Activated CD4-positive, alpha-beta T cell treated with anti-CD3 and anti-CD28 coated beads, Interleukin-10, Interleukin-2, amounts not matched to agents 100 ng/mL and 50 ng/mL, durations not matched to agents 16 hours and 8 hours (primary cell): ENCODE data around the gene DYNLL2.
"Not testable (repeated sequence)": the region's sequence is repeated elsewhere in the genome, so short reads cannot be mapped to it uniquely, and the experiment has no call there.

Experiments
- DNase-seq: peaks from one replicate; pipeline ENCODE4 v3.0.0-alpha.2; 2020

The DYNLL2 gene

DNA sequence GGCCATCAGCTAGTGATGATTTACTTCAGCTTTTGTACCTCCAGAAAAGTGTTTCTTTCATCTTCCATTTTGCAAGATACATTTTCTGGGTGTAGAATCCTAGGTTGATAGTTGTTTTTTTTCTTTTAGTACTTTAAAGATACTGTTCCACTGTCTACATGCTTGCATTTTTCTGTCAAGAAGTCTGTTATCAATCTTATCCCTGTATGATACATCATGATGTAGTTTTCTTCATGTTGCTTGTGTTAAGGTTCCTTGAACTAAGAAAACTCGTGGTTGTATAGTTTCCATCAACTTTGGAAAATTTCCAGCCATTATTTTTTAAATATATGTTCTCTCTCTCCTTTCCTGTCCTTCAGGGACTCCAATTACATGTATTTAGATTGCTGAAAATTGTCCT, 24.1 kb downstream of the DYNLL2 start:
- no peak for DNase-seq

DNA sequence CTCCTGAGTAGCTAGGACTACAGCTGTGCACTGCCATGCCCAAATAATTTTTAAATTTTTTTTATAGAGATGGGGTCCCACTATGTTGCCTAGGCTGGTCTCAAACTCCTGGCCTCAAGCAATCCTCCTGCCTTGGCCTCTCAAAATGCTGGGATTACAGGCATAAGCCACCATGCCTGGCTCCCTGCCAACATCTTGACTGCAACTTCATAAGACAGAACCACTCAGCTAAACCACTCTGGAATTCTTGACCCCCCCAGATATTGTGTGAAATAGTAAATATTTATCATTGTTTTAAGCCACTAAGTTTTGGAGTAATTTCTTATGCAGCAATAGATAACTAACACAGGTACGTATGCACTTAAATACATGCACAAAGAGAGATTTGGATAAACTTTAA, 26.0 kb downstream of the DYNLL2 start:
- DNase-seq = no peak

DNA sequence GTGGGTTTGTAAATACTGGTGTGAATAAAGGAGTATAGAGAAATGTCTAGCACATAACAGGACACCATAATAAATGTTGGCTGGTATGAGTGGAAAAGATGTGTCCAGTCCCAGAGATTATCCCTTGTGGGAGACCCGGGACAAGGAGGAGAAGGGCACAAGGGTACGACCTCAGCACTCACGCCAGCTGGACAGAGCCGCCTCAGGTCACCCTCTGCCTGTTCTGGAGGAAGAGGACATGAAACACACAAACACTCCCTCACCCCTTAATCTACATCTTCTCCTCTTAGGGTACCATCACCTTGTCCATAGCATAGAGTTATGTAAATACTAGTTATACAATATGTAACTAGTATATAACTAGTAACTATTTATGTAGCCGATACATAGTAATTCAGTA, 26.8 kb downstream of the DYNLL2 start:
- DNase-seq = no peak

DNA sequence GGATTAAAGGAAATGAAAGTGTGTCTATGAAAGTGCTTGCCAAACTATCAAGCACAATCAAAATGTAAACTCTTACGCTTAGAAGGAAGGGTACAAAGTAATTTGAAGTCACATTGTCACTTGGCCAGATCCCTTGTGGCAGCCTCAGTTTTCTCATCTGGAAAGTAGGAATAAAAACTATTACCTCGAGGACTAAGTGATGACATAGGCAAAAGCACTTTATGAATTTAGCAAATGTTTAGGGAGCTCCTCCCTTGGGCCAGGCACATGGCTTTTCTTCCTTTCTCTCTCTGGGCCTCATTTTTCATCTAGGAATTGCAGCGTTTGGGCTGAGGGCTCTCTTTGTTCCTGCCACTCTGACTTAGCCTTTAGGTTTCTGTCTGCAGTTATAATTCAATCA, 28.5 kb downstream of the DYNLL2 start:
- DNase-seq = no peak

DNA sequence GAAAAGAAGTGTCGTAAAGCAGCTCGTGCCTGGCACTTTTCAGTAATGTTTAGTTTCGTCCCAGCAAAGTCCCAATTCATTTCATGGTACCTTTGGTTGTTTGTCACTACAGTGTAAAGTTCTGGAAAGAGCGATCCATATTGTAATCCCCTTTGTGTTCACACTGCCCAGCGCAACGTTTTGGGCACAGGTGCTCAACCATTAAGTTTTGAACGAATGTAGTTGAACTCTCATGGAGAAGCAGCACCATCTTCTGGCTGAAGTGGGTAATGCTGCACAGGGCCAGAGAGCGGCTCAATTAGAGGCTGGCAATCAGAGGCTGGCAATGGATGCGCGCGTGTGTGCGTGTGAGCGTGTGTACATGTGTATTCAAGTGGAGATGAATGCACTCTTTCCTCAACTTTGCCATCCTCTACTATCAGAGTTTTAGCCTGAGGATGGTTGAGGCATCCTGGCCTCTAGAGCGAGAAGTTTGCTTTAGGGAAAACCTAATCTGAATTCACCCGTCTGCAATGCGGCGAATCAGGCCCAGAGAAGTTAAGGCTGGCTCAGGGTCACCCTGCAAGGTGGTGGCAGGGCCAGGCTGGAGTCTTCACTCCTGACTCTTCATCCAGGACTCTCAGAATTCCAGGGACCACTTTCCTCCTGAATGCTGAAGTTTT, 29.9 kb downstream of the DYNLL2 start:
- peak; percentile 84 for DNase-seq

DNA sequence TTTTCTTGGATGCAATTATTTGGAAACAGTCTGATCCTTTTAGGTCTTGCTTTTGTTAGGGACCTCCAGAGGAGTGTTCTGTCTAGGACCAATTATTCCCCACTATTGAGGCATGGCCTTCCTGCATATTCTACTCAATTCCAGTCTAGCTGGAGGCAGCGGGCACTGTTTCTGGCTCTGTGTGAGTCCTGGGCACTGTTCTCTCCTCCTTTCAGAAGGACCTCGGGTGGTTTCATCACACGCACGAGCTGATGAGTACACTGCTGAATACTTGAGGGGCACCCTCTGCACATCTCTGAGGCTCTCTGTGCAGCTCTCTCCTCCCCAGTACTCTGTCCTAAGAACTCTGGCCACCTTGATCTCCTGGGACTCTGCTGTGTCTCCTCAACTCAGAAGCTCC, 30.7 kb downstream of the DYNLL2 start:
- no peak for DNase-seq

DNA sequence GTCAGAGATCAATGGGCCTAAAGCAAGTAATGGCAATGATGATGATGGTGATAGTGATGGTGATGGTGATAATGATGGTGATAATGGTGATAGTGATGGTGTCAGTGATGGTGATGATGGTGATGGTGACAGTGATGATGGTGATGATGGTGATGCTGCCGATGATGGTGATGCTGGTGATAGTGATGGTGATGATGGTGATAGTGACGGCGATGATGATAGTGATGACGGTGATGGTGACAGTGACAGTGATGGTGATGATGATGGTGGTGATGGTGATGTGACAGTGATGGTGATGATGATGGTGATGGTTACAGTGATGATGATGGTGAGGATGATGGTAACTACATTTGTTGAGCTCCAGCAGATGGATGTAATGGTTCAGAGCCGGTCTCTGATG, 34.2 kb downstream of the DYNLL2 start:
- no peak for DNase-seq

DNA sequence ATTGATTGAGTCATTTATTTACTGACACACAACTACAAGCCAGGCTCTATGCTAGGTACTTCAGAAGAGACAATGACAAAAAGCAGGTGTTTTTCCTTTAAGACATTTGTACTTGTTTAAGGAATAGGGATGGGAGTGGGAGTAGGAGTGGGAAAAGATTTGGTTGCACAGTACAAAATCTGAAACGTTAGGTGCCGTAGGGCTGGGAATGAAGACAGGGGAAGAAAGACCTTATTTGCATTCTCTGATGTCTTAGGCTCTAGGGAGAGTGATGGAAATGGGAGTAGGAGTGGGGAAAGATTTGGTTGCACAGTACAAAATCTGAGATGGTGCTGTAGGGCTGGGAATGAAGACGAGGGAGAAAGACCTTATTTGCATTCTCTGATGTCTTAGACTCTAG, 36.3 kb downstream of the DYNLL2 start:
- no peak for DNase-seq

DNA sequence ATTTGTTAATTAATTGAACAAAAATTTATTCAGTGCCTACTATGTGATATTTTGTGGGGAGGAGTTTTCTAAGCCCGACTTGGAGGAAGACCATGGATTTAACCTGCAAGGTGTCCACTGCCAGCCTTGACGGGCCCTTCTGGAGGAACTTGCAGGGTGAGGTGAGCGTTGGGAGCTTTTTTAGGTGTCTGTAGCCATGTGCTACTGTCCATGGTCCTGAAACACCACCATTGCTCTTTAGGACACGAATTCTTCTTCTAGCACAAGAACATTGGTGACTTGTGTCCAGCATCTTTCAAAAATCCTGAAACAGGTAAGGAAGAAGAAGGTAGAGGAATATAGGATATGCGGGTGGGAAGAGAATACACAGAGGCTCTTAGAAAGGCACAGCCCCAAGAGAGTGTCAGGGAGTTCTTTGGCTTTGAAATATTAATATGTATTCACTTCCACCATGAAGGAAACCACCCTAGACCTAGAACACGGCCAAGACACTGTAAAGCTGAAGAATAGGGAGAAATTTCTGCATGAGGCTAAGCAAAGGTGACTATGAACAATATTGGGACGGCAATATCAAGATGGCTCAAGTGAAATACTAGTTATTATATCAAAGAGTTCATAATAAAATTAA, 37.1 kb downstream of the DYNLL2 start:
- peak; percentile 32 for DNase-seq

DNA sequence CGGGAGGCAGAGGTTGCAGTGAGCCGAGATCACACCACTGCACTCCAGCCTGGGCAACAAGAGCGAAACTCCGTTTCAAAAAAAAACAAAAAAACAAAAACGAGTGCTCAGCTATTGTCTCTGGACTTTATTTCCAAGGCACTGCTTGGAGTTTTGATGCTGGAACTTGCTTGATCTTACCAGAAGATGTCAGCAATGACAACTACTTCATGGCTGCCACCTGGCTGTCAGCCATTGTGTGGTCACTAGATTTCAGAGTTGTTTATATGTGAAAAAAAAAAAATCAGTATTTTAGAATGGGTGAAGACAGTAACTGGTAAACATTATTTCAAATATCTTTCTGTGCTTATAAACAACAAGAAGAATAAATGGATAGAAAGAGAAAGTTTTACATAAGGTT, 38.7 kb downstream of the DYNLL2 start:
- DNase-seq = peak; percentile 20

DNA sequence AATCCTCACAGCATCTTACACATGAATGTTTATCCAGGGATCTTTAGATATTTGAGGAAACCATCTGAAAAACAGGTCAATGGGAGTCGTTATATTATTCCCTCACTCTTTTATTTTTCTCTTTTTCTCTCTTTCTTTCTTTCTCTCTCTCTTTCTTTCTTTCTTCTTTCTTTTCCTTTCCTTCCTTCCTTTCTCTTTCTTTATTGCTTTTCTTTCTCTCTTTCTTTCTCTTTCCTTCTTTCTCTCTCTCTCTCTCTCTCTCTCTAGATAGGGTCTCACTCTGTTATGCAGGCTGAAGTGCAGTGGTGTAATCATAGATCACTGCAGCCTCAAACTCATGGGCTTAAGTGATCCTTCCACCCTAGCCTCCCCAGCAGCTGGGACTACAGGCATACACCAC, 44.6 kb downstream of the DYNLL2 start:
- DNase-seq = no peak

DNA sequence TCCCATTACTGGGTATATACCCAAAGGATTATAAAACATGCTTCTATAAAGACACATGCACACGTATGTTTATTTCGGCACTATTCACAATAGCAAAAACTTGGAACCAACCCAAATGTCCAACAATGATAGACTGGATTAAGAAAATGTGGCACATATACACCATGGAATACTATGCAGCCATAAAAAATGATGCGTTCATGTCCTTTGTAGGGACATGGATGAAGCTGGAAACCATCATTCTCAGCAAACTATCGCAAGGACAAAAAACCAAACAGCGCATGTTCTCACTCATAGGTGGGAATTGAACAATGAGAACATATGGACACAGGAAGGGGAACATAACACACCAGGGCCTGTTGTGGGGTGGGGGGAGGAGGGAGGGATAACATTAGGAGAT, 49.5 kb downstream of the DYNLL2 start:
- DNase-seq = not testable (repeated sequence)

DNA sequence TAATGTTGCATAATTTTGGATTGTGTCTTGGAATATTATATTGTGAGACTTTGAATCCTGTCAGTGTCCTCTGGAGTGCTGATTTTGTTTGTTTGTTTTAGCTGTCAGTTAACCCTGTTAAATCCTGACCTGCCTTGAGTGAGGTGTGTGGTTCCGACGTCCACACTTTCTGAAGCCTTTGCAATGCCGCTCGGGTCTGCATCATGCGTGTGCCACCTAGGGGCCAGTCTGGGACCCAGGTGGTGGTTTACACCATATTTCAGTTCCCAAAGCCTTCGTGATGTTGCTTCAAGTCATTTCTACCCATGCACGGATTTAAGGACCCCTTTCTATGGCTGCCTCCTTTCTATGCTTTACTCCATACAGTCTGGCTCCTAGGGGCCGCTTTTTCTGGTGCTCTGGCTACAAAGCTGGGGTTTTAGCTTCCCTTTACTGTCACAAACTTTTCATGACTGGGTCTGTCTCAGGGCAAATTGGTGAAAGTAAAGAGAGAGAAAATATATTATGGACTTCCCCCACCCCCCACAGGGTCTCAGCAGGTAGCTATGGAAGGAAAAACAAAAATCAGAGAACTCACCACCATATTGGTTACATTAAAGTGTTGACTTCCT, 53.6 kb downstream of the DYNLL2 start:
- no peak for DNase-seq

DNA sequence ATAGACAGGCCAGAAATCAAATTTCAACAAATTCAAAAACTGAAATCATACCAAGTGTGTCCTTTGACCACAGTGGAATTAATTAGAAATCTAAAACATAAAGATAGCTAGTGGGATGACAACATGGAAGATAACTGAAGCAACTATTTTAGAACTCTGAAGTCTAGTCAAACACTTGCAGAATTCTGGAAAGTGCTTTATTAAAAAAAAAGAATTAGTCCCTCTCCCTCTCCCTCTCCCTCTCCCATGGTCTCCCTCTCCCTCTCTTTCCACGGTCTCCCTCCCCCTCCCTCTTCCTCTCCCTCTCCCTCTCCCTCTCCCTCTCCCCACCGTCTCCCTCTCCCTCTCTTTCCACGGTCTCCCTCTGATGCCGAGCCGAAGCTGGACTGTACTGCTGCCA, 58.3 kb downstream of the DYNLL2 start:
- DNase-seq = no peak

DNA sequence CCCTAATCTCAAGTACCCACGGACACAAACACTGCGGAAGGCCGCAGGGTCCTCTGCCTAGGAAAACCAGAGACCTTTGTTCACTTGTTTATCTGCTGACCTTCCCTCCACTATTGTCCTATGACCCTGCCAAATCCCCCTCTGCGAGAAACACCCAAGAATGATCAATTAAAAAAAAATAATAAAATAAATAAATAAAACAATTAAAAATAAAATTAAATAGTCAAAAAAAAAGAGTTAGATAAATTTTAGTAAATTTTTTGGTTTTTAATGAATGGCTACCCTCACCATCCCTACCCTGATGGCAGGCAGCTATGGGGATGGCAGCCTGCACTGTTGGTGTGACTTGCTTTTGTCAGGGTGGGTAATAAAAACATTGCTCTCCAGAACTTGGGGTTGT, 60.1 kb downstream of the DYNLL2 start:
- not testable (repeated sequence) for DNase-seq

DNA sequence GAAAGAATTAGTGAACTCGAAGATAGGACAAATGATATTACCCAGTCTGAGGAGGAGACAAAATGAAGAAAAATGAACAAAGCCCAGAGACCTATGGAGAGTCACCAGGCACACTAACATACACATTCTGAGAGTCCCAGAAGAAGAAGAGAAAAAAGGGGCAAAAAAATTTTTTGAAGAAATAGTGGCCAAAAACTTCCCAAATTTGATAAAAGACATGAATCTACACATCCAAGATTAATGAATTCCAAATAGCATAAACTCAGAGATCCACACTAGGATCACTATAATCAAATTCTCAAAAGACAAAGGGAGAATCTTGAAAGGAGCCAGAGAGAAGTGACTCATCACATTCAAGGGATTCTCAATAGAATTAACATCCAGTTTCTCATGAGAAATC, 61.6 kb downstream of the DYNLL2 start:
- no peak for DNase-seq
